GM13977 (cell line): ENCODE data around the gene LGR6.

Experiments
- DNase-seq: peaks from one replicate; pipeline ENCODE4 v3.0.0; 2012; ENCODE audit warnings: low spot score
- CTCF ChIP-seq: IDR thresholded peaks from 2 replicates; pipeline ENCODE4 v1.5.1; 2012; ENCODE audit warnings: mild to moderate bottlenecking, control low read depth; ENCODE audit not compliant: insufficient read depth; ENCODE audit errors: extremely low read depth, missing control alignments
- in situ Hi-C: fragments of 300-500 bp; cut with MboI; formaldehyde crosslinking; loops from one replicate; pipeline ENCODE4 v1.12.0; 2022; ENCODE audit warnings: low sequenced_read_pairs, low pct_unique_long_range_greater_than_20kb, mixed read lengths, inconsistent platforms; ENCODE audit not compliant: unreplicated experiment

Gene LGR6

GRCh38 chr1:202264726-202265125 lies 71.1 kb downstream of the LGR6 start:
- no peak for DNase-seq
- TF ChIP-seq CTCF = no peak
- in situ Hi-C loops = no loop called here

DNA sequence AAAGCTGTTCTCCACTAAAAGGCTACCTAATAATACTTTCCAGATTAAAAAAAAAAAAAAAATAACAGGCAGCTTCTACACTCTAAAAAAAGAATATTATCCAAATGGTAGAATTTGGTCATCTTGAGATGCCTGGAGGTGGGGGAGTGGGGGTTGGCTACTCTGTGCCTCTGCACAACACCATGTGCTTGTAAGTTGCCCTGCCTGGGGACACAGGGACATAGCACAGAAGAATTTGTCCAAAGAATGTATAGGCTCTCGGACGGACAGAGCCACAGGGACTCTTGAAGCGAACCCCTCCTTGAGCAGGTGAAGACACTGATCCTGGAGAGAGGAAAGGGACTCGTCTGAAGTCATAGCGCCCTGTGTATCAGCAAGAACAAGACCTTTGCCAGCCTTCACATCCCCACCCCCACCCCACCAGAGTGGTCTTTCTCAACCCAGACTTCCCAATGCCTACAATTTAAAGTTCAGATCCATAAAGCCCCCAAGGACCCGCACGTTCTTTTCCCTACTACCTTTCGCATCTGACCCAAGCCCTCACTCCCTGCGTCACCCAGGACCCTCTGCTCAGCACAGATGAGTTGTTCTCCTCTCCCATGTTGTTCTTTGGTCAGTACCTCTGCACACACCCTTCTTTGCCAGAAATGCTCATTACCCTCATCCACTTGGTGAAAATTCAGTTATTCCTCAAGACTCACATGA lies 72.6 kb downstream of the LGR6 start:
- no peak for TF ChIP-seq CTCF
- DNase-seq = no peak
- in situ Hi-C loops = no loop called here

DNA sequence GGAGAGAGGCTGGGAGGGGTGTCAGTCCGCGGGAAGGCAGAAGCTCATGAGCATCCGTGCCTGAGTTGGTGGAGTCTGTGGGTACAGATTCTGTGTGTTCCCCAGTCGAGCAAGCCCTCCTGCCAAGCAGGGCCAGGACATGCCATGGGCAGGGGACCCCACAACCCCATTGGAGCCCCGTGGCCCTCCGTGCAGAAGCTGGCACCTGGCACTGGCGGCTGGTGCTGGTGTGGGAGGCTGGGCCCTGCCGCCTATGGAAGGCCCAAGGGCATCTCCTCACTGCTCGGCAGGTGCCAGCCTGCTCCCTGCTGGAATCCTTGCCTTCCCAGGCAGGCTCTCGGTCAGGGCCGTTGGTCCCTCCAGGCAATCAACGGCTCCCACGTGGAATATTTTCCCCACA lies 74.4 kb downstream of the LGR6 start:
- TF ChIP-seq CTCF = no peak
- in situ Hi-C loops = no loop called here
- no peak for DNase-seq

DNA sequence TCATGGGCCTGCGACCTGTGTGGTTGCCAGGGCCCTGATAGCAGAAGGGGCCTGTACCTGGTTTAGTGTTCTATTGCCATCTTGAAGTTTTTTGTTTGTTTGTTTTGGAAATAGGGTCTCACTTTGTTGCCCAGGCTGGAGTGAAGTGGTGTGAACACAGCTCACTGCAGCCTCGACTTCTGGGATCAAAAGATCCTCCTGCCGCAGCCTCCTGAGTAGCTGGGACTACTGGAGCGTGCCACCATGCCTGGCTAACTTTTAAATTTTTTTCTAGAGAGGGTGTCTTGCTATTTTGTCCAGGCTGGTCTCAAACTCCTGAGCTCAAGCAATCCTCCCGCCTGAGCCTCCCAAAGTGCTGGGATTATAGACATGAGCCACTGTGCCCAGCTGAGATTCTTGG lies 75.2 kb downstream of the LGR6 start:
- no peak for TF ChIP-seq CTCF
- in situ Hi-C loops = no loop called here
- DNase-seq = no peak

DNA sequence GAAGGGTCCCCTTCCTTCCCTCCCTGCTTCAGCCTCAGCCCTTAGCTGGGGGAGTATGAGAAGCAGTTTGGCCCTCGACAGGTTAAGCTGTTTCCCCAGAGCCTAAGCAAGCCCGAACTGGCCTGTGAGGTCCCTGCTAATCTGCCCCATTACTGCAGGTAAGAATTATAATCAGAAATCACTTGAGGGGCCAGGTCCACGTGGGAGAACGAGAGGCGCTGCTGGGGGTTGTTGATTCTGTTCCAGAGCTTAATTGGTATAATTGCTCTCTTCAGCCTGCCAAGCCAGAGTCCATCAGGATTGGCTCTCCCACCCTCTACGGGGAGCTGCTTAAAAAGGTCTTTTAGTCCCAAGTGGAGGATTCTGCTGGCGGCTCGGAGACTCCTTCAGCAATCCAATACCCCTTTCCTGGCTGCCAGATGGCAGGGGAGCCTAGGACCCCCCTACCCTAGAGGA lies 77.3 kb downstream of the LGR6 start:
- in situ Hi-C loops = no loop called here
- no peak for DNase-seq
- TF ChIP-seq CTCF = no peak

- no peak for DNase-seq
- in situ Hi-C loops = no loop called here
- TF ChIP-seq CTCF = no peak
Observed at GRCh38 chr1:202272103-202272845, 78.7 kb downstream of the LGR6 start.
